GM19351 (cell line): ENCODE measurements around the gene MIEF1.
A peak's percentile ranks its signal among the peaks of the same experiment; 100 is the strongest.
"Not testable (repeated sequence)": the region's sequence is repeated elsewhere in the genome, so short reads cannot be mapped to it uniquely, and the experiment has no call there.

Experiments used
- ATAC-seq: cut with Tn5 transposase; IDR thresholded peaks from one replicate; pipeline ENCODE4 v1.9.1; 2021; ENCODE audit warnings: mild to moderate bottlenecking, moderate library complexity; ENCODE audit not compliant: unreplicated experiment

Gene MIEF1

GRCh38 chr22:39511226-39511625 lies 9.1 kb downstream of the MIEF1 start:
- no peak for ATAC-seq

DNA sequence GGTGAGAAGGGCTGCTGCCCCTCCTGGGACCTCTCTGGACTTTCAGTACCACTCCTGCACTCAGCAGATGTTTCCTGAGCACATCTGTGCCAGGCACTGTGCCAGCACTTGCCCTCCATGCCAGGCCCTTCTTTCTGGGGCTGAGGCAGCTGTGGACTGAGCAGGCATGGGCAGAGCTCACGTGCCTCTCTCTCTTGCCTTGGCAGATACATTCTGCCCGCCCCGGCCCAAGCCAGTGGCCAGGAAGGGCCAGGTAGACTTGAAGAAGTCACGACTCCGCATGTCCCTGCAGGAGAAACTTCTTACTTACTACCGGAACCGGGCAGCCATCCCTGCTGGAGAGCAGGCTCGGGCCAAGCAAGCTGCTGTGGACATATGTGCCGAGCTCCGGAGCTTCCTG lies 9.9 kb downstream of the MIEF1 start:
- no peak for ATAC-seq

DNA sequence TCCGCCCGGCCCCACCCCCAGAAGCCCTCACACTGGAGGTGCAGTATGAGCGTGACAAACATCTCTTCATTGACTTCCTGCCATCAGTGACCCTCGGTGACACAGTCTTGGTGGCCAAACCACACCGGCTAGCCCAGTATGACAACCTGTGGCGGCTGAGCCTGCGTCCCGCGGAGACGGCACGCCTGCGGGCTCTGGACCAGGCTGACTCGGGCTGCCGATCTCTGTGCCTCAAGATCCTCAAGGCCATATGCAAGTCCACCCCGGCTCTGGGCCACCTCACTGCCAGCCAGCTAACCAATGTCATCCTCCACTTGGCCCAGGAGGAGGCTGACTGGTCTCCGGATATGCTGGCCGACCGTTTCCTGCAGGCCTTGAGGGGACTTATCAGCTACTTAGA lies 11.7 kb downstream of the MIEF1 start:
- no peak for ATAC-seq

- ATAC-seq: no peak
These were observed 12.4 kb downstream of the MIEF1 start for GRCh38 chr22:39514373-39514973.

- ATAC-seq: no peak
These were observed 13.4 kb downstream of the MIEF1 start for GRCh38 chr22:39515266-39516050.

GRCh38 chr22:39517470-39517869 lies 15.4 kb downstream of the MIEF1 start:
- no peak for ATAC-seq

DNA sequence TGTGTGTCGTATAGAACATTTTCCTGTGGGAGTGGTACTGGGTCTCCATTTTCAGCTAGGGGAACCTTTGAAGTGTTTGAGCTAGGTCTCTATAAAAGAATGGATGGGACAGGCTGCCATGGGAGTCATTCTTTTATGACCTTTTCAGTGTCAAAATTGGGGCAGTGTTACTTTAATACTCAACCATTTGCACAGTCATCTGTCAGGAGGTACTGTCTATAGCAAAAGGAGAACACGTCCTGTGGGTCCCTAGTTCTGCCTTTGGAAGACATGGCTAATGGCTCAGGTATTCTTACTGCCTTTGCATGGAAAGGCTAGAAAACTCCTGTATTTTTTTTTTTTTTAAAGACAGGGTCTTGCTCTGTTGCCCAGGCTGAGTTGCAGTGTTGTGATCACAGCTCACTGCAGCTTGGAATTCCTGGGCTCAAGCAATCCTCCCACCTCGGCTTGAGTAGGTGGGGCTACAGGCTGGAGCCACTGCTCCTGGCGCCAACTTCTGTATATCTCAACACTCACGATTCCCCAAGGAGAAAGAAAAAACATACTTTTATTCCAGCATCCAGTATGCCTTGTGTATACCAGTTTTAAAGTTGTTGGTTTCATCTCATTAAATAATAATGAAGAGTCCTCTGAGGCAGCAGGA lies 16.2 kb downstream of the MIEF1 start:
- ATAC-seq: no peak

DNA sequence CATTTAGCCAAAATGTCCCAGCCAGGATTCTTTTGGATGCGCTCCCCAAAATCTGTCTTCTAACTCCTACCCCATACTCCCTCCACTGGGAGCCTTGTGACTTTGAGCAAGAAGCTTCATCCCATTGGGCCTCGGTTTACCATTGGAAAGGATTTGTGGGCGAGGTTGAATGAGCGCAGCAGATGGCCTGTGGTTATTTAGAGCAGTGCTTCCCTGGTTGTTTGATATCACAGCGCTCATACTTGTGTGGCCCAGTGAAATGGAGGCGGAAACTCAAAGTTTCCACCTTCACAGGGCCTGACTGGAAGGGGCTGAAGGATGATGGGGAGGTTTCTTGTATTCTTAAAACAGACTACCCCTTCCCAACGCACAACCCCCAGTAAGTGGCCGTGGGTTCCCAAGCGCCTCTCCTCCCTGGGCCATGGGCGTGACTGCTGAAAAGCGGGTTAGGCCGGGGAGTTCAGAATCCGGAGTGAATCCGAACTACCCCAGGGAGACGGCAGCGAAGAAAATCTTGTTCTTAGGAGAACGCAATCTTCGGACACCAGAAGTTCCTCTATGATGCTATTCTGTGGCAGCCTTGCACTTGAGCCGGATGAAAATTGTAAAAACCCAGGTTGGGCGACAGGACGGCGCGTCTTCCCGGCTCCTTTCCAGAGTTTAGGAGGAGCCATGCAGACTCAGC lies 17.0 kb downstream of the MIEF1 start:
- no peak for ATAC-seq

- ATAC-seq: peak; percentile 80
These were observed 17.7 kb downstream of the MIEF1 start for GRCh38 chr22:39519681-39520225.

GRCh38 chr22:39520226-39521105 lies 18.4 kb downstream of the MIEF1 start, which contains the start of gene ATF4:
Gene ATF4, plus strand, starts transcription at chr22:39520562. Its CDS starts 884 bp downstream, at chr22:39521446.
- ATAC-seq: peak; percentile 24

GRCh38 chr22:39521106-39521885 lies 19.2 kb downstream of the MIEF1 start:
- ATAC-seq: not testable (repeated sequence)

DNA sequence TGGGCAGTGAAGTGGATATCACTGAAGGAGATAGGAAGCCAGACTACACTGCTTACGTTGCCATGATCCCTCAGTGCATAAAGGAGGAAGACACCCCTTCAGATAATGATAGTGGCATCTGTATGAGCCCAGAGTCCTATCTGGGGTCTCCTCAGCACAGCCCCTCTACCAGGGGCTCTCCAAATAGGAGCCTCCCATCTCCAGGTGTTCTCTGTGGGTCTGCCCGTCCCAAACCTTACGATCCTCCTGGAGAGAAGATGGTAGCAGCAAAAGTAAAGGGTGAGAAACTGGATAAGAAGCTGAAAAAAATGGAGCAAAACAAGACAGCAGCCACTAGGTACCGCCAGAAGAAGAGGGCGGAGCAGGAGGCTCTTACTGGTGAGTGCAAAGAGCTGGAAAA lies 20.0 kb downstream of the MIEF1 start:
- ATAC-seq: not testable (repeated sequence)

- ATAC-seq: no peak
These were observed 20.6 kb downstream of the MIEF1 start for GRCh38 chr22:39522567-39523300.

DNA sequence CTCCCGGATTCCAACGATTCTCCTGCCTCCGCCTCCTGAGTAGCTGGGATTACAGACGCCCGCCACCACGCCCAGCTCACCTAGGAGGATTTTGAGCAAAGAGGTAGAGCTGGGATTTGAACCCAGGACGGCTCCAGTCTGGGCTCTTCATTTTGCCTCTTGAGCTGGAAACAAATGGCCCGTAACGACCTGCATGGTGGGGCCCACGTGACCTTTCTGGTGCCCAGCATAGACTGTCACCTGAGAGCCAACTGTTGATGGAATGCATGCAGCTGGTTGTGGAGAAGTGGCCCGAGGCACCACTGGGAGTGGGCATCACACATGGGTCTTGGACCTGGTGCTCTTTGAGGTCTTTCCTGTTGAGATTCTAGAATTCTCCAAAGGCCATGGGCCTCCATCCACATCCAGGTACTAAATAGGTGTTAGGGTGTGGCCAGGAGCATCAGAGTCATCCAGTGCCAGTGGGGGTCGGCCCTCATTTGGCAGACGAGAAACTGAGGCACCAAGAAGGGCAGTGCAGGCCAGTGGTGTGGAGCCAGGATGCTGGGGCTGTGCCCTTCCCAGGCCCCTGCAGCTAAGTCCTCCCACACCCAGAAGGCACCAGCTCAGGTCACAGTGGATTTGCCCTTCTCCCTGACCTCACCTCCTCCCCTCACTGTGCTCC lies 22.1 kb downstream of the MIEF1 start:
- no peak for ATAC-seq

DNA sequence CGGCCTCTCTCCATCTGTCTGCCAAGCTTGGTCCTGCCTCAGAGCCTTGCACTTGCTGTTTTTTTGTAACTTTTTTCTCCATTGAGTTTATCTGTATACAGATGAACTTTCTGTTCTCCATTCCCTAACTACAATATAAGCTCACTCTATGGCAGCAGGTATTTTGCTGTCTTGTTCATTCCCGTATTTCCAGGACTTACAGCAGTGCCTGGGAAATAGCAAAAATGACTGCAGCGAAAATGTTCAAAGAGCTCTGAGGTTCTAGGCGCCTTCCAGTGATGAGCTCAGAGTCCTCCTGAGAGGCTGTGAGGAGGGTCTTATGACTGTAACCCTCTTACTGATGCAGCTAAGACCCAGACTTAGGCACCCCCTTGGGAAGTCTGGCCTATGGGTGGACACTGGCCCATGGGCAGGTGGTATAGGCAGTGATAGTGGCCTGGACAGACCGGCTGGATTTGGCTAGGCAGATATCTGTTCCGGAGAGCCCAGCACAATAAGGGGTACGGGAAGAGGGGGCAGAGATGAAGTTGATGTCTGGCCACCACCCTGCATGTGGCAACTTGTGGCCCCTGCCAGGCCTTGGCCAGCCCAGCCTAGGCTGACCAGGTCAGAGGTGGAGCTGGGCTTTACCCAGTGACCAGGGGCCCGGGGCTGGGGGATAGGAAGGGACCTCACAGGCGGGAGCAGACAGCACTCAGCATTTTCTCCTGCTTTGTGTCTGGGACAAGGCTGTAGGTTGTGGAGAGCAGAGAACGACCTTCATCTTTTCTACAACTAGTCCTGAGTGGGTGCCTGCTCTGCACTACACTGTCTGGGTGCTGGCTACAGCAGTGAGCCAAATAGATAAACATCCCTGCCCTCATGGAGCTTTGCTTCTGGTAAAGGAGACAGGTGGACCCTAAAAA lies 22.9 kb downstream of the MIEF1 start:
- no peak for ATAC-seq

GRCh38 chr22:39525658-39525975 lies 23.5 kb downstream of the MIEF1 start:
- ATAC-seq: no peak

- ATAC-seq: no peak
These were observed 24.7 kb downstream of the MIEF1 start for GRCh38 chr22:39526736-39527171.
